Endothelial cell of umbilical vein (primary cell): ENCODE data around the gene TLX1. TPM values are rescaled to one million over a fixed set of nuclear protein-coding genes. Genes with fewer than 3 reads are reported as not detected.

Source experiments
- Bru-seq: library from RNA; stranded (reverse); fragments of 400-500 nt; gene quantifications from one replicate; lab custom pipeline; 2021; lab: Mats Ljungman, UMichigan
- BruChase-seq, 2 experiments: library from RNA; stranded (reverse); fragments of 400-500 nt; gene quantifications; one replicate each; lab custom pipeline; 2021; lab: Mats Ljungman, UMichigan
- BruUV-seq: library from RNA; stranded (reverse); fragments of 400-500 nt; replicated peaks from 2 replicates; lab custom pipeline; 2021; lab: Mats Ljungman, UMichigan
- CTCF ChIA-PET: fragments of 300-600, 350-600 bp; sonication (Branson Sonifier 250); formaldehyde crosslinking; loops from one replicate; lab custom pipeline; 2021; ENCODE audit warnings: antibody characterized with exemption, inconsistent platforms; lab: Charles Lee
- POLR2A ChIA-PET: fragments of 300-600, 350-600 bp; sonication (Branson Sonifier 250); formaldehyde crosslinking; loops from one replicate; lab custom pipeline; 2021; ENCODE audit warnings: antibody characterized with exemption, inconsistent platforms; lab: Charles Lee
- DNase-seq: peaks from one replicate; pipeline ENCODE4 v3.0.0-alpha.2; 2011; ENCODE audit warnings: low read depth, low spot score
- FAIRE-seq: peaks from 2 replicates; lab custom pipeline; 2011; peaks lifted over from hg19 to GRCh38; lab: Jason Lieb, UNC
- H2AFZ ChIP-seq: 2 replicates; pipeline ENCODE4 v1.6.0; 2012; ENCODE audit warnings: low read depth, low read length, control low read depth, inconsistent platforms
- H3K27ac ChIP-seq: 2 replicates; pipeline ENCODE4 v1.5.1; 2011; ENCODE audit warnings: low read depth, mild to moderate bottlenecking, control low read depth, low read length, moderate library complexity; ENCODE audit not compliant: insufficient read depth
- H3K27me3 ChIP-seq, 2 experiments: 2 replicates each; pipeline versions ENCODE4 v1.6.0 to v1.6.1; 2011; ENCODE audit warnings: low read length in 2 of 2, mixed read lengths in 1 of 2; ENCODE audit not compliant: control insufficient read depth in 2 of 2, insufficient read depth in 2 of 2
- H3K36me3 ChIP-seq, 2 experiments: 2 replicates in 1 of 2; 3 replicates in 1 of 2; pipeline ENCODE4 v1.5.1; 2011; ENCODE audit warnings: low read length in 2 of 2, mild to moderate bottlenecking in 1 of 2, moderate library complexity in 1 of 2; ENCODE audit not compliant: control insufficient read depth in 2 of 2, insufficient read depth in 2 of 2; ENCODE audit errors: extremely low read depth in 1 of 2
- H3K4me1 ChIP-seq: 3 replicates; pipeline ENCODE4 v1.5.1; 2011; ENCODE audit warnings: mild to moderate bottlenecking, low read length; ENCODE audit not compliant: control insufficient read depth, insufficient read depth; ENCODE audit errors: extremely low read depth
- H3K4me2 ChIP-seq: 2 replicates; pipeline ENCODE4 v1.6.1; 2011; ENCODE audit warnings: low read length, control low read depth, mixed read lengths; ENCODE audit not compliant: insufficient read depth
- H3K4me3 ChIP-seq, 3 experiments: fragments of 200-600 bp in 1 of 3; sonication (generic), shearing (Covaris generic) in 1 of 3; replicated peaks in 1 of 3; 2 replicates each; pipeline ENCODE4 v1.5.1; 2011 to 2016; ENCODE audit warnings: control low read depth in 3 of 3, low read length in 3 of 3, mild to moderate bottlenecking in 2 of 3, inconsistent platforms in 1 of 3, low read depth in 1 of 3, moderate library complexity in 1 of 3; ENCODE audit not compliant: insufficient read depth in 1 of 3
- H3K79me2 ChIP-seq: 2 replicates; pipeline ENCODE4 v1.6.0; 2012; ENCODE audit warnings: low read length, inconsistent platforms; ENCODE audit not compliant: control insufficient read depth, insufficient read depth
- H3K9ac ChIP-seq: replicated peaks from 2 replicates; pipeline ENCODE3; 2011; ENCODE audit warnings: low read length, control low read depth; ENCODE audit not compliant: insufficient read depth; ENCODE audit errors: extremely low read depth
- H3K9me1 ChIP-seq: replicated peaks from 3 replicates; pipeline ENCODE4 v1.6.0; 2011; ENCODE audit warnings: mild to moderate bottlenecking, low read length; ENCODE audit not compliant: control insufficient read depth, insufficient read depth; ENCODE audit errors: extremely low read depth
- H3K9me3 ChIP-seq: replicated peaks from 2 replicates; pipeline ENCODE4 v1.5.1; 2012; ENCODE audit warnings: low read length, inconsistent platforms; ENCODE audit not compliant: control insufficient read depth, insufficient read depth
- H4K20me1 ChIP-seq: replicated peaks from 2 replicates; pipeline ENCODE3; 2011; ENCODE audit warnings: mild to moderate bottlenecking, low read length; ENCODE audit not compliant: control insufficient read depth, insufficient read depth; ENCODE audit errors: extremely low read depth
- EZH2 ChIP-seq: IDR thresholded peaks from 2 replicates; pipeline ENCODE4 v1.6.1; 2012; ENCODE audit warnings: borderline replicate concordance, low read depth, mild to moderate bottlenecking, moderate library complexity, low read length, inconsistent platforms; ENCODE audit not compliant: severe bottlenecking
- FOS ChIP-seq: IDR thresholded peaks from 2 replicates; pipeline ENCODE4 v1.6.1; 2011; ENCODE audit warnings: mild to moderate bottlenecking, low read length, moderate library complexity, borderline replicate concordance; ENCODE audit not compliant: insufficient read depth
- GATA2 ChIP-seq: IDR thresholded peaks from 2 replicates; pipeline ENCODE4 v1.7.0; 2011; ENCODE audit warnings: low read depth, mild to moderate bottlenecking, moderate library complexity, mixed read lengths, low read length; ENCODE audit not compliant: insufficient read length, insufficient read depth
- POLR2AphosphoS5 ChIP-seq: IDR thresholded peaks from 2 replicates; pipeline ENCODE4 v1.6.1; 2012; ENCODE audit warnings: low read depth, mild to moderate bottlenecking, control low read depth, low read length, moderate library complexity; ENCODE audit not compliant: insufficient read depth
- dilution Hi-C: fragments of 300-500 bp; cut with MboI; formaldehyde crosslinking; loops from one replicate; pipeline ENCODE4 v1.15.0; 2019; ENCODE audit warnings: low sequenced_read_pairs; ENCODE audit not compliant: extremely low pct_ligation_motif_present
- intact Hi-C: fragments of 100-400 bp; cut with micrococcal nuclease; formaldehyde crosslinking; loops from one replicate; pipeline ENCODE4 v1.10.0; 2022
- long read RNA-seq: library from polyadenylated mRNA; stranded (forward); transcript quantifications from one replicate; pipeline ENCODE4 v2.0.0, GENCODE V29; 2021
- polyA minus RNA-seq, 3 experiments: library from RNA; depleted of rRNA, polyadenylated mRNA; stranded (reverse); fragments of >200 nt; gene quantifications; 1 replicate in 1 of 3; 2 replicates in 2 of 3; pipeline ENCODE4 v1.2.3, GENCODE V29; 2011
- polyA plus RNA-seq, 4 experiments: library from polyadenylated mRNA; depleted of rRNA in 3 of 4; stranded (reverse) in 3 of 4; unstranded in 1 of 4; fragments of >200 nt; gene quantifications; 2 replicates each; pipeline versions ENCODE4 v1.2.1 to v1.2.3, GENCODE V29; 2011 to 2012; ENCODE audit warnings: missing spikeins in 1 of 4
- total RNA-seq: library from RNA; stranded (reverse); gene quantifications from 2 replicates; pipeline ENCODE4 v1.2.3, GENCODE V29; 2021
- TF ChIP-seq, protein P1 (sequence below): IDR thresholded peaks from 2 replicates; pipeline ENCODE4 v1.6.1; 2011; ENCODE audit not compliant: insufficient read depth, insufficient read length

The TLX1 gene
- total RNA-seq (not detected in 2 replicates), polyA plus RNA-seq (0.10 TPM in 1 of 2 replicates, not detected in the other), polyA minus RNA-seq (0.44 TPM in 1 of 2 replicates, not detected in the other), Bru-seq, nascent RNA (percentile 10 among the genes with signal in this experiment), BruChase-seq, experiment 1, labeled RNA remaining after a 6-hour chase (percentile 10 among the genes with signal in this experiment), BruChase-seq, experiment 2, labeled RNA remaining after a 2-hour chase (not detected)
- 0.03 TPM in 2 replicates for polyA plus RNA-seq (2011; cell fraction: cytosol; rRNA removed)
- 0.07 TPM in 1 of 2 replicates, not detected in the other for polyA plus RNA-seq (2011; cell fraction: nucleus; rRNA removed)
- polyA plus RNA-seq (2012) = not detected in 2 replicates
- not detected for polyA minus RNA-seq (2011; cell fraction: cytosol; rRNA and poly(A)+ RNA removed)
- polyA minus RNA-seq (2011; cell fraction: nucleus; rRNA and poly(A)+ RNA removed) = not detected in 2 replicates
- long read RNA-seq = 0 reads

GRCh38 chr10:101130984-101131961, at the start of gene TLX1:
TLX1 (plus strand) TSS chr10:101131300; CDS start chr10:101131542, 242 bp downstream.
- Histone ChIP-seq H2AFZ (no peak within 1 kb of the TSS), H3K36me3 (no peaks in the 10 kb centered on the region), H3K27ac (no peak within 1 kb of the TSS), H3K4me3 (no peak within 1 kb of the TSS), H3K9me3 (no peaks in the 10 kb centered on the region), H3K4me1 (peaks cover 4% of the 10 kb centered on the region), H3K9me1 (no peaks in the 10 kb centered on the region), H3K4me2 (no peak within 1 kb of the TSS), H3K27me3 (peaks cover 90 to 99% of the 10 kb centered on the region in 2 experiments), H3K79me2 (no peaks in the 10 kb centered on the region), H3K9ac (no peak within 1 kb of the TSS), H4K20me1 (no peaks in the 10 kb centered on the region)
- intact Hi-C loops = no loop called here
- ChIA-PET POLR2A (no interaction called here), CTCF (interaction anchor here (1.0 to 3.2 kb wide), 3 partner anchors 10 to 35 kb away, joined by 4 to 25 read pairs (median 5); no protein-coding TSS in a partner anchor)
- DNase-seq (no peak), FAIRE-seq (no peak)
- dilution Hi-C loops = no loop called here
- BruUV-seq = no TSS peak
- TF ChIP-seq POLR2AphosphoS5 (no peak), GATA2 (no peak), EZH2 (peak; percentile 93), FOS (no peak)
- TF ChIP-seq, protein P1, sequence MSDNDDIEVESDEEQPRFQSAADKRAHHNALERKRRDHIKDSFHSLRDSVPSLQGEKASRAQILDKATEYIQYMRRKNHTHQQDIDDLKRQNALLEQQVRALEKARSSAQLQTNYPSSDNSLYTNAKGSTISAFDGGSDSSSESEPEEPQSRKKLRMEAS = no peak
